Fibroblast of skin of back (primary cell): Measurements from ENCODE around the gene ELOVL2.

Experiments
- DNase-seq: peaks from one replicate; pipeline ENCODE4 v3.0.0-alpha.2; 2013

ELOVL2 gene

GRCh38 chr6:11056871-11057270 lies 12.8 kb upstream of the ELOVL2 start:
- DNase-seq, result no peak

GRCh38 chr6:11055127-11055627 lies 11.1 kb upstream of the ELOVL2 start:
- no peak for DNase-seq

DNA sequence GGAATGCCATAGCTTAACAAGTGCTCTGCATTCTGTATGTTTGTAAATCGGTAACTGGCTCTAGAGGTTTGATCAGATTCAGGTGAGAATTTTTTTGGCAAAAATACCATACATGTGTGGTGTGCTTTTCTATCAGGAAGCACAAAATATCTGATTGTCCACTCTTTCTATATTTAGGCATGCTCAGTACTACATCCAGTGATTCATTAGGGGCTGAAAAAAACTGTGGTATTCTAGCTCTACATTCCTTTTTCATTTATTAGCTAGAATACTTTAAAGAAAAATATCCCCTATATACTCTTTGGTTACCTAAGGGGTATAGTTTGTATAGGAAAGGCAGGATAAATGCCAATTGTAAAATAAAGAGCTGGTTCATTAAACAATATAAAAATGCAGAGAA lies 10.6 kb upstream of the ELOVL2 start:
- peak; percentile 48 for DNase-seq

GRCh38 chr6:11053307-11053706 lies 9.2 kb upstream of the ELOVL2 start:
- no peak for DNase-seq

GRCh38 chr6:11050731-11051130 lies 6.6 kb upstream of the ELOVL2 start:
- peak; percentile 71 for DNase-seq

- no peak for DNase-seq
Measured at GRCh38 chr6:11044712-11045167, 635 bp upstream of the ELOVL2 start.

GRCh38 chr6:11043378-11043960 lies 636 bp downstream of the ELOVL2 start:
- peak; percentile 9 for DNase-seq

DNA sequence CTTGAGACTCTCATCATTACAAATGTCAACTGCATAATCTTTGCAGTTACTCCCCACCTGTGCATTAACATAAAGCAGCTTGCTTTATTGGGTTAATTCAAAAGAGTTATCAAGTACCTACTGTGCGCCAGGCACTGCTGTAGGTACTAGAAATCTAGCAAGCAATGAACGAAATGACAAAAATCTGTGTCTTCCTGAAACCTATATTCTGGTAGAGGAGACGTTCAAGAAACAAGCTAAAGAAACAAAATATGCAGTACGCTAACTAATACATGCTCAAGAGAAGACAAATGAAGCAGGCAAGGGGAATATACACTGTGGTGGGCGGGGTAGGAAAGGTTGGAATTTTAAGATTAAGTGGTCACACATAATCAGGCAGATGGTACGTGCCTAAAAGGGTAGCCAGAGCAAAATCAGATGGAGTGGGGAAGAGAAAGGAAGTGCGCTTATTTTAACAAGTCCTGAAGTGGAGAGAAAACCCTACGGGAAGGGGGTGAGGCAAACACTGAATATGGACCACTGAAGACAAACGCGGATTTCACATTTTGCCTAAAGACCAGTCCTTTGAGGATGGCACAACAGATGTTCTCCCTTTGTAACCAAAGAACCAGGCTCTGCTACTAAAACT lies 1.2 kb downstream of the ELOVL2 start:
- peak; percentile 18 for DNase-seq

DNA sequence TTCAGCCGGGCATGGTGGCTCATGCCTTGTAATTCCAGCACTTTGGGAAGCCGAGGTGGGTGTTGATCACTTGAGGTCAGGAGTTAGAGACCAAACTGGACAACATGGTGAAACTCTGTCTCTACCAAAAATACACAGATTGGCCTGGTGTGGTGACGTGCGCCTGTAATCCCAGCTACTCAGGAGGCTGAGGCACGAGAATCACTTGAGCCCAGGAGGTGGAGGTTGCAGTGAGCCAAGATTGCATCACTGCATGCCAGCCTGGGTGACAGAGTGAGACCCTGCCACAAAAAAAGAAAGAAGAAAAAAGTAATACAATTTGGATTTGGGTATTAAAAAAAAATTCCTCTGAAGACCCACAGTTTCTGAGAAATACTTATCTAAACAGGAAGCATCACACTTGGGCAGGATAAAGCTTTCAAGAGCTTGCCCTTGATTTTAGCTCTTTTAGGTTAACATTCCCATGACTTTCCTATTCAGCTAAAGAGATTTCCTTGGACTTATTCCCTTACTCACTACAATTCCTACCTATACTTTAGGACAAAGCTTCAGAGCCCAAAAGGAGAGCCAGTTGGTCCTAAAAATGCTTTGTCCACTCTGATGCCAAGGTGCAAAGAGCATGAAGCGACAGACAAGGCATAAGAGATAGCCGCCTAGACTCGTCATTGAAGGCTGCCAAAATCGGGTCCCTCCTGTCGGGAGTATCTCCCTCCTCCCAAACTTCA lies 1.9 kb downstream of the ELOVL2 start:
- no peak for DNase-seq

- DNase-seq, result no peak
Measured at GRCh38 chr6:11040134-11040533, 4.0 kb downstream of the ELOVL2 start.

- no peak for DNase-seq
Measured at GRCh38 chr6:11039040-11039439, 5.1 kb downstream of the ELOVL2 start.

GRCh38 chr6:11036977-11037430 lies 7.1 kb downstream of the ELOVL2 start:
- DNase-seq, result no peak

DNA sequence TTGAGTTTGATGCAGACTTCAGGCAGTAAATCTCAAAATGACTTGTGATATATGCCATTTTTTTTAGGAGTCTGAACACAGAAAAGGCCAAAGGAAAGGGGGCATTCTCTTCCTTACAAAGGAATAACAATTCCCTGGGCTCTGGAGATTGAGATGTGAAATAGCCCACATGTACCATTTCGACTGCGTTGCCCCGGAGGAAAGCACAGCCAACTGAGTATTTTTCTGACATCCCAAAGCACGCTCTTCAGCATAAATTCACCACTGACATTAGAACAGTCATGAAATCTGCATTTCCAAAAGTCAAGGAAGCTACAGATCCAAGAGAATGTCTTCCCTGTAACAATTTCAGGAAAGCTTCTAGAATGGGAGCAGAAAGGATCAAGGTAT lies 7.8 kb downstream of the ELOVL2 start:
- no peak for DNase-seq

DNA sequence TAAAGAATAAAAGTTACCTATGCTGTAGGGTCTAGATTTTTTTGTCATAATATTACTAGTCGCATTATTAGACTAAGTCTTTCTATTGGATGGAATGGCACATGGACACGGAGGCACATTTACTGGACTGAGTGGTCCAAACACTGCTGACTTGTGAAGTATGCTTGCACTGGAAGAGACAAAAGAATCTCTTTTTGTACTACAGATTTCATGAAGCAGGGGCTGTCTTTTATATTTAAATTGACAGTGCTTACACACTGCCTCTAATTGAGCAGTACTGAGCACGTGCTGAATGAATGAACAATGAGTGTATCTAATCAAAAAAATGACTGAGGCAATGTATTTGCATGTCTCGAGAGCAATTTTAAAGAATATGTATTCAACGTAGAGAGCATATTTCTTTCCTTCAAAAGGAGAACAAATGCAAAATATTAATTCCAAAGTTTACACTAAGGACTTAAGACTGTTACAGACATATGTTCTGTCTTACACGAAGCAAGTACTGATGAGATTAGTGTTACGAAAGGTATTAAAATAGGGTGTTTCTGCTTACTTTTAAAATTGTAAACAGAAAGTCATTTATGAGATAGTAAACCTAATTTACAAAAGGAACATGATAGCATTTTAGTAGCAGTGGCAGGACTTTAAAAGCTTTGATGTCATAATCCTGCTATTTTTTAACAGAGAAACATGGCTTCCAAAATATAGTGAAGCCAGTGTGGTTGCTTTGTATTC lies 8.3 kb downstream of the ELOVL2 start:
- DNase-seq, result no peak

DNA sequence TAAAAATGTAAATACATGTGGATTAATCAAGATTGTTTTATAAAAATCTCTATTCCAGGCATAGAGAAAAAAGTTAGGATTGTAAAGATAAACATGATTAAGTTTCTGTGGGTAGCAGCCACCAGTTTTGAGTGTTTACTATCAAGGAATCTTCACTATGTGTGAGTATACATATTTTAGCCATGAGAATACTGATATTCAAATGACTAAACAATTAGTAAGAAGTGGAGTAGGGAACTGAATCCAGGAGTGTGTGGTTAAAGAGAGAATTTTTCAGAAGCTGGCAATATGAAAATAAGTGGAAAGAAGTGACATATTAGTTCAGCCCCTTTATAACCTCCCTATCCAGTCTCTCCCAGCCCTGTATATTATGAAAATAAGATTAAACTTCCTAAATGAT lies 10.3 kb downstream of the ELOVL2 start:
- peak; percentile 92 for DNase-seq

- no peak for DNase-seq
Measured at GRCh38 chr6:11030904-11031303, 13.2 kb downstream of the ELOVL2 start.

- DNase-seq, result no peak
Measured at GRCh38 chr6:11028959-11029358, 15.1 kb downstream of the ELOVL2 start.

- no peak for DNase-seq
Measured at GRCh38 chr6:11027565-11028110, 16.5 kb downstream of the ELOVL2 start.

DNA sequence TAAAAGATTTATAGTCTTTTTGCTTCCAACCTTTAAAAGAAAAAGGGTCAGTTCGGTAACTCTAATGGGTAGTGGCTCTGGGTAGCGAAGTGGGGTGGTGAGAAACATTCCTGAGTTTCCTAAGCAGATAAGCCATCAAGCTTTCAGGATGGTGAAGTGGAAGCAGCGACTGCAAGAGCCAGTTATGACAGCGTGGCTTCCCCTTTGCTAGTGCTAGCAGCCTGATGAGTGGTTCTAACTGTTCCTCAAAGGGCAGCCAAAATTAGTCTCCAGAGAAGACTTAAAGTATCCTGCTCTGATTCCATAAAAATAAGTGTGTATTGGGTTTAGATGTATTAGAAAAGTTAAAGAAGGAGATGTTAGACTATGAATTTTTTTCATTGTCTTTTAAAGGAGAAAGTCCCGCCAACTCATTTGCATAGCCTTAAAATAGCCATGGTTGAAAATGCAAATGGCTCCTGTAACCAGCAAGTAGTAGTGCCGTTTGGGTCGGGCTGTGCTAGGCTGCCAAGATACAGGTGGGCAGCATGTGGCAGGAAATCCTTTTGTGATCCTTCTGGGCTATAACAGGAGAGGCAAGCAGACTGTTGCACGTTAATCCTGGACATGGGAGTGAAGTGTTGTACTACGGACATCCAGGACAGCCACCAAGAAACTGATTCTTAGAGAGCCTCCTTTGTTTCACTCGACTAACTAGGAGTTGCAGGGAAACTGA lies 18.0 kb downstream of the ELOVL2 start:
- DNase-seq, result no peak

DNA sequence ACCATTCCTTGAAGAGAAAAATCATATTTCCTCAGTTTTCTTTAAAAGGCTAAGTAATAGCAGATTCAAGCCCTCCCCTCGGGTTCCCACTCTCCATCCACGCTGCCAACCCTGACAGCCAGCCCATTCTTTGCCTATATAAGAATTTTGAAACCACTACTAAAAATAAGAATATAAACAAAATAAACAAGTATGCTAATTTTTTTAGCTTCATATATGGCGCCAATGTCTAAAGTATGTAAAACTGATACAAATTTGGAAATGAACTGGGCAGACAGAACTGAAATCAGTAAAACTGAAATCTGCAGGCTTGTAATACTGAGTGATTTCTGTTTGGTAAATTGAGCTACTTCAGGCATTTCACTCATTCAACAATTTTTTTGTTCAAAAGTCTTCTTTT lies 19.0 kb downstream of the ELOVL2 start:
- DNase-seq, result no peak

DNA sequence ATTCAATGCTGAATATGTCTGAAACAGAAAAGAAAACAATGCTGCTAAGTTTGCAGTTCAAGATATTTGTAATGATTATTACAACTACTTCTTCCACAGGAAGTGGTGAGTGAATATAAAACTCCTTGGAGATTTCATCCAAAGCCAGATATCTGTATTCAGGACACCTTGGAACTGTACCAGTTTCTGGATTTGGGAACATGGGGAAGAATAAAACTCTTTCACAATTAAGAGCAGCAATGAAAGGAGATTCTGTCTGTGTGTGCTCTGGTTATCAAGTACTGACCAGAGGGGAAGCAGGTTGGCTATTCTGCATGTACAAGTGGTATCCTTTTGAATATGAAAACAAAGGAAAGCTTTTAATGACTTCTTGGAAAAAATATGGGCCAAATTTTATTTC lies 21.1 kb downstream of the ELOVL2 start:
- DNase-seq, result peak; percentile 28

- no peak for DNase-seq
Measured at GRCh38 chr6:11021714-11022113, 22.4 kb downstream of the ELOVL2 start.
